ENCODE results near the gene KIF1B. TPM values are rescaled to one million over a fixed set of nuclear protein-coding genes. Genes with fewer than 3 reads are reported as not detected.
"Not testable (repeated sequence)": the region's sequence is repeated elsewhere in the genome, so short reads cannot be mapped to it uniquely, and the experiment has no call there.

KIF1B gene
- polyA plus RNA-seq, 2 donors = 9.6 to 13.6 TPM

GRCh38 chr1:10419351-10419750 lies 209.0 kb downstream of the KIF1B start:
- H3K4me1 ChIP-seq (ENCODE audit: control insufficient read depth in 2 of 2, insufficient read depth in 2 of 2, low read length in 1 of 2) = peaks cover 0 to 8% of the 10 kb centered on the region in 2 donors
- H3K27ac ChIP-seq (ENCODE audit: low read depth in 2 of 2, low read length in 1 of 2) = peak overlapping the region; percentile 66 to 76
- no peak overlapping the region for H3K4me3 ChIP-seq (ENCODE audit: low read depth in 1 of 2, low read length in 2 of 2)
- WGBS, 2 donors = 82 to 88% methylated on average over 15 of the region's 15 CpGs
- peaks cover 2 to 26% of the 10 kb centered on the region in 2 donors for H3K36me3 ChIP-seq (ENCODE audit: control insufficient read depth in 2 of 2, insufficient read depth in 2 of 2, low read length in 1 of 2)
- H3K9me3 ChIP-seq (ENCODE audit: control insufficient read depth in 2 of 2, insufficient read depth in 1 of 2, low read depth in 1 of 2, low read length in 1 of 2) = no peaks in the 10 kb centered on the region
- H3K27me3 ChIP-seq (ENCODE audit: control insufficient read depth in 1 of 2, insufficient read depth in 2 of 2, low read length in 2 of 2) = no peaks in the 10 kb centered on the region

GRCh38 chr1:10421637-10422036 lies 211.3 kb downstream of the KIF1B start:
- Histone ChIP-seq H3K27me3 (ENCODE audit: control insufficient read depth in 1 of 2, insufficient read depth in 2 of 2, low read length in 2 of 2) (no peaks in the 10 kb centered on the region), H3K4me1 (ENCODE audit: control insufficient read depth in 2 of 2, insufficient read depth in 2 of 2, low read length in 1 of 2) (peaks cover 0 to 8% of the 10 kb centered on the region in 2 donors), H3K9me3 (ENCODE audit: control insufficient read depth in 2 of 2, insufficient read depth in 1 of 2, low read depth in 1 of 2, low read length in 1 of 2) (no peaks in the 10 kb centered on the region), H3K27ac (ENCODE audit: low read depth in 2 of 2, low read length in 1 of 2) (no peak overlapping the region), H3K4me3 (ENCODE audit: low read depth in 1 of 2, low read length in 2 of 2) (no peak overlapping the region), H3K36me3 (ENCODE audit: control insufficient read depth in 2 of 2, insufficient read depth in 2 of 2, low read length in 1 of 2) (peaks cover 2 to 23% of the 10 kb centered on the region in 2 donors)
- 96% methylated on average over 5 of the region's 5 CpGs for WGBS, 2 donors

- Histone ChIP-seq H3K27me3 (ENCODE audit: control insufficient read depth in 1 of 2, insufficient read depth in 2 of 2, low read length in 2 of 2) (no peaks in the 10 kb centered on the region), H3K36me3 (ENCODE audit: control insufficient read depth in 2 of 2, insufficient read depth in 2 of 2, low read length in 1 of 2) (peaks cover 0 to 11% of the 10 kb centered on the region in 2 donors), H3K9me3 (ENCODE audit: control insufficient read depth in 2 of 2, insufficient read depth in 1 of 2, low read depth in 1 of 2, low read length in 1 of 2) (no peaks in the 10 kb centered on the region), H3K4me1 (ENCODE audit: control insufficient read depth in 2 of 2, insufficient read depth in 2 of 2, low read length in 1 of 2) (peaks cover 0 to 8% of the 10 kb centered on the region in 2 donors), H3K4me3 (ENCODE audit: low read depth in 1 of 2, low read length in 2 of 2) (no peak overlapping the region), H3K27ac (ENCODE audit: low read depth in 2 of 2, low read length in 1 of 2) (peak overlapping the region in 1 of 2 donors; percentile 21)
- 51 to 72% methylated on average over 9 of the region's 9 CpGs for WGBS, 2 donors
Observed at GRCh38 chr1:10424034-10424433, 213.7 kb downstream of the KIF1B start.

- H3K27me3 ChIP-seq (ENCODE audit: control insufficient read depth in 1 of 2, insufficient read depth in 2 of 2, low read length in 2 of 2) = no peaks in the 10 kb centered on the region
- 83% methylated on average over 8 of the region's 8 CpGs for WGBS, 2 donors
- H3K4me1 ChIP-seq (ENCODE audit: control insufficient read depth in 2 of 2, insufficient read depth in 2 of 2, low read length in 1 of 2) = peaks cover 0 to 2% of the 10 kb centered on the region in 2 donors
- no peak overlapping the region for H3K27ac ChIP-seq (ENCODE audit: low read depth in 2 of 2, low read length in 1 of 2)
- H3K9me3 ChIP-seq (ENCODE audit: control insufficient read depth in 2 of 2, insufficient read depth in 1 of 2, low read depth in 1 of 2, low read length in 1 of 2) = no peaks in the 10 kb centered on the region
- peaks cover 0 to 7% of the 10 kb centered on the region in 2 donors for H3K36me3 ChIP-seq (ENCODE audit: control insufficient read depth in 2 of 2, insufficient read depth in 2 of 2, low read length in 1 of 2)
- no peak overlapping the region for H3K4me3 ChIP-seq (ENCODE audit: low read depth in 1 of 2, low read length in 2 of 2)
Observed at GRCh38 chr1:10424651-10425050, 214.3 kb downstream of the KIF1B start.

- H3K4me3 ChIP-seq (ENCODE audit: low read depth in 1 of 2, low read length in 2 of 2); H3K9me3 ChIP-seq (ENCODE audit: control insufficient read depth in 2 of 2, insufficient read depth in 1 of 2, low read depth in 1 of 2, low read length in 1 of 2); H3K36me3 ChIP-seq (ENCODE audit: control insufficient read depth in 2 of 2, insufficient read depth in 2 of 2, low read length in 1 of 2); H3K27ac ChIP-seq (ENCODE audit: low read depth in 2 of 2, low read length in 1 of 2); H3K4me1 ChIP-seq (ENCODE audit: control insufficient read depth in 2 of 2, insufficient read depth in 2 of 2, low read length in 1 of 2); H3K27me3 ChIP-seq (ENCODE audit: control insufficient read depth in 1 of 2, insufficient read depth in 2 of 2, low read length in 2 of 2): not testable (repeated sequence)
- 81 to 88% methylated on average over 18 to 21 of the region's 21 CpGs for WGBS, 2 donors
Observed at GRCh38 chr1:10425826-10426534, 215.6 kb downstream of the KIF1B start.

- H3K4me3 ChIP-seq (ENCODE audit: low read depth in 1 of 2, low read length in 2 of 2); H3K27ac ChIP-seq (ENCODE audit: low read depth in 2 of 2, low read length in 1 of 2); H3K4me1 ChIP-seq (ENCODE audit: control insufficient read depth in 2 of 2, insufficient read depth in 2 of 2, low read length in 1 of 2); H3K27me3 ChIP-seq (ENCODE audit: control insufficient read depth in 1 of 2, insufficient read depth in 2 of 2, low read length in 2 of 2); H3K9me3 ChIP-seq (ENCODE audit: control insufficient read depth in 2 of 2, insufficient read depth in 1 of 2, low read depth in 1 of 2, low read length in 1 of 2); H3K36me3 ChIP-seq (ENCODE audit: control insufficient read depth in 2 of 2, insufficient read depth in 2 of 2, low read length in 1 of 2): not testable (repeated sequence)
- WGBS, 2 donors = 91 to 93% methylated on average over 12 to 21 of the region's 21 CpGs
Observed at GRCh38 chr1:10426535-10426848, 216.1 kb downstream of the KIF1B start.

GRCh38 chr1:10428984-10429383 lies 218.6 kb downstream of the KIF1B start:
- Histone ChIP-seq H3K9me3 (ENCODE audit: control insufficient read depth in 2 of 2, insufficient read depth in 1 of 2, low read depth in 1 of 2, low read length in 1 of 2) (no peaks in the 10 kb centered on the region), H3K4me3 (ENCODE audit: low read depth in 1 of 2, low read length in 2 of 2) (no peak overlapping the region), H3K4me1 (ENCODE audit: control insufficient read depth in 2 of 2, insufficient read depth in 2 of 2, low read length in 1 of 2) (peaks cover 0 to 2% of the 10 kb centered on the region in 2 donors), H3K27ac (ENCODE audit: low read depth in 2 of 2, low read length in 1 of 2) (no peak overlapping the region), H3K27me3 (ENCODE audit: control insufficient read depth in 1 of 2, insufficient read depth in 2 of 2, low read length in 2 of 2) (no peaks in the 10 kb centered on the region), H3K36me3 (ENCODE audit: control insufficient read depth in 2 of 2, insufficient read depth in 2 of 2, low read length in 1 of 2) (no peaks in the 10 kb centered on the region)
- 89 to 90% methylated on average over 5 of the region's 5 CpGs for WGBS, 2 donors

GRCh38 chr1:10429868-10430215 lies 219.5 kb downstream of the KIF1B start:
- Histone ChIP-seq H3K27ac (ENCODE audit: low read depth in 2 of 2, low read length in 1 of 2) (peak overlapping the region in 1 of 2 donors; percentile 3), H3K4me3 (ENCODE audit: low read depth in 1 of 2, low read length in 2 of 2) (peak overlapping the region; percentile 71 to 75), H3K36me3 (ENCODE audit: control insufficient read depth in 2 of 2, insufficient read depth in 2 of 2, low read length in 1 of 2) (no peaks in the 10 kb centered on the region), H3K9me3 (ENCODE audit: control insufficient read depth in 2 of 2, insufficient read depth in 1 of 2, low read depth in 1 of 2, low read length in 1 of 2) (no peaks in the 10 kb centered on the region), H3K27me3 (ENCODE audit: control insufficient read depth in 1 of 2, insufficient read depth in 2 of 2, low read length in 2 of 2) (no peaks in the 10 kb centered on the region), H3K4me1 (ENCODE audit: control insufficient read depth in 2 of 2, insufficient read depth in 2 of 2, low read length in 1 of 2) (peaks cover 0 to 2% of the 10 kb centered on the region in 2 donors)
- 13 to 14% methylated on average over 16 of the region's 16 CpGs for WGBS, 2 donors

GRCh38 chr1:10430216-10431069 lies 220.1 kb downstream of the KIF1B start, which contains the start of gene CENPS:
CENPS (plus strand) TSS chr1:10430433; CDS start chr1:10430518, 85 bp downstream.
- no peaks in the 10 kb centered on the region for H3K27me3 ChIP-seq (ENCODE audit: control insufficient read depth in 1 of 2, insufficient read depth in 2 of 2, low read length in 2 of 2)

More at GRCh38 chr1:10430216-10431069, 220.1 kb downstream of the KIF1B start, which contains the start of gene CENPS:
- no peaks in the 10 kb centered on the region for H3K36me3 ChIP-seq (ENCODE audit: control insufficient read depth in 2 of 2, insufficient read depth in 2 of 2, low read length in 1 of 2)
- H3K9me3 ChIP-seq (ENCODE audit: control insufficient read depth in 2 of 2, insufficient read depth in 1 of 2, low read depth in 1 of 2, low read length in 1 of 2) = no peaks in the 10 kb centered on the region
- WGBS, 2 donors = 0% methylated on average over 72 to 95 of the region's 95 CpGs
- H3K4me3 ChIP-seq (ENCODE audit: low read depth in 1 of 2, low read length in 2 of 2) = peak within 1 kb of the TSS; percentile 71 to 75
- H3K27ac ChIP-seq (ENCODE audit: low read depth in 2 of 2, low read length in 1 of 2) = peak within 1 kb of the TSS; percentile 4 to 60
- peaks cover 0 to 2% of the 10 kb centered on the region in 2 donors for H3K4me1 ChIP-seq (ENCODE audit: control insufficient read depth in 2 of 2, insufficient read depth in 2 of 2, low read length in 1 of 2)

Data from esophagus (tissue), 2 donors.